DOHH2 (cell line): ENCODE data around the gene OR4D11.

Experiments
- H3F3A ChIP-seq: fragments of 200-600 bp; sonication (generic), shearing (Covaris generic); 2 replicates; pipeline ENCODE4 v1.6.0; 2016; ENCODE audit warnings: antibody characterized with exemption, mild to moderate bottlenecking; ENCODE audit not compliant: control insufficient read depth, insufficient read depth
- H3K27ac ChIP-seq: fragments of 200-600 bp; sonication (generic); 2 replicates; pipeline ENCODE4 v1.5.1; 2014; ENCODE audit warnings: low read depth, mild to moderate bottlenecking, low read length, moderate library complexity
- H3K27me3 ChIP-seq: fragments of 200-600 bp; sonication (generic); 2 replicates; pipeline ENCODE4 v1.6.1; 2014; ENCODE audit warnings: mild to moderate bottlenecking, low read length, mixed read lengths; ENCODE audit not compliant: control insufficient read depth
- H3K36me3 ChIP-seq: fragments of 200-600 bp; sonication (generic); 2 replicates; pipeline ENCODE4 v1.6.1; 2014; ENCODE audit warnings: mild to moderate bottlenecking, low read length, moderate library complexity, mixed read lengths; ENCODE audit not compliant: control insufficient read depth
- H3K4me1 ChIP-seq: fragments of 200-600 bp; sonication (generic); 2 replicates; pipeline ENCODE4 v1.6.1; 2014; ENCODE audit warnings: mild to moderate bottlenecking, low read length, mixed read lengths; ENCODE audit not compliant: control insufficient read depth
- H3K4me2 ChIP-seq: fragments of 200-600 bp; sonication (generic); 2 replicates; pipeline ENCODE4 v1.6.0; 2014; ENCODE audit warnings: mild to moderate bottlenecking, low read length, moderate library complexity
- H3K4me3 ChIP-seq: fragments of 200-600 bp; sonication (generic); 2 replicates; pipeline ENCODE4 v1.5.1; 2014; ENCODE audit warnings: mild to moderate bottlenecking, low read length, mixed read lengths
- H3K79me2 ChIP-seq: fragments of 200-600 bp; sonication (generic); 2 replicates; pipeline ENCODE4 v1.6.1; 2014; ENCODE audit warnings: mild to moderate bottlenecking, low read length, mixed read lengths; ENCODE audit not compliant: control insufficient read depth
- H3K9me2 ChIP-seq: fragments of 200-600 bp; sonication (generic); replicated peaks from 2 replicates; pipeline ENCODE4 v1.6.1; 2014; ENCODE audit warnings: mild to moderate bottlenecking, low read length, mixed read lengths; ENCODE audit not compliant: control insufficient read depth
- H3K9me3 ChIP-seq: fragments of 200-600 bp; sonication (generic); 2 replicates; pipeline ENCODE4 v1.6.1; 2014; ENCODE audit warnings: antibody characterized with exemption, low read length, mixed read lengths; ENCODE audit not compliant: control insufficient read depth, insufficient read depth
- H4K20me1 ChIP-seq: fragments of 200-600 bp; sonication (generic); 2 replicates; pipeline ENCODE4 v1.6.0; 2014; ENCODE audit warnings: low read depth, mild to moderate bottlenecking, antibody characterized with exemption, low read length, moderate library complexity; ENCODE audit not compliant: control insufficient read depth, insufficient read depth
- CTCF ChIP-seq: fragments of 200-600 bp; sonication (generic); IDR thresholded peaks from one replicate; pipeline ENCODE4 v1.5.1; 2014; ENCODE audit warnings: antibody characterized with exemption, mild to moderate bottlenecking, low read depth, low read length; ENCODE audit not compliant: poor library complexity, severe bottlenecking
- EZH2phosphoT487 ChIP-seq: fragments of 200-600 bp; sonication (generic); IDR thresholded peaks from 2 replicates; pipeline ENCODE4 v1.6.1; 2017; ENCODE audit warnings: borderline replicate concordance, mild to moderate bottlenecking, antibody characterized with exemption, low read length, moderate library complexity, mixed read lengths

OR4D11 gene

GRCh38 chr11:59480359-59480758 is 23.0 kb upstream of the OR4D11 start:
- Histone ChIP-seq H3K27me3 (peaks cover 4% of the 10 kb centered on the region; the same call in 1 of the 2 replicates), H4K20me1 (no peaks in the 10 kb centered on the region), H3K27ac (no peak overlapping the region), H3K4me1 (no peaks in the 10 kb centered on the region), H3K36me3 (no peaks in the 10 kb centered on the region), H3K9me3 (no peaks in the 10 kb centered on the region), H3K9me2 (no peaks in the 10 kb centered on the region), H3K79me2 (no peaks in the 10 kb centered on the region), H3K4me3 (no peak overlapping the region), H3F3A (no peaks in the 10 kb centered on the region), H3K4me2 (no peak overlapping the region)
- no peak for TF ChIP-seq EZH2phosphoT487
- no peak for TF ChIP-seq CTCF

GRCh38 chr11:59501931-59502330 is 1.4 kb upstream of the OR4D11 start:
- TF ChIP-seq EZH2phosphoT487, result no peak
- TF ChIP-seq CTCF, result no peak
- H3K36me3 ChIP-seq, result no peaks in the 10 kb centered on the region
- no peaks in the 10 kb centered on the region for H3K4me1 ChIP-seq
- H3K27ac ChIP-seq, result no peak overlapping the region
- no peaks in the 10 kb centered on the region for H3F3A ChIP-seq
- H3K4me2 ChIP-seq, result no peak overlapping the region
- no peaks in the 10 kb centered on the region for H3K79me2 ChIP-seq
- no peaks in the 10 kb centered on the region; the same call in 1 of the 2 replicates for H3K9me2 ChIP-seq
- H4K20me1 ChIP-seq, result no peaks in the 10 kb centered on the region
- no peak overlapping the region for H3K4me3 ChIP-seq
- H3K9me3 ChIP-seq, result no peaks in the 10 kb centered on the region
- H3K27me3 ChIP-seq, result no peaks in the 10 kb centered on the region

GRCh38 chr11:59510941-59511589 is 7.7 kb downstream of the OR4D11 start, which contains the start of gene OR4D9:
Gene OR4D9 (plus strand): TSS chr11:59511539. CDS start chr11:59514913, 3,374 bp downstream.
- H3K4me3 ChIP-seq, result no peak within 1 kb of the TSS
- peaks cover 3% of the 10 kb centered on the region; the same call in 1 of the 2 replicates for H3K4me1 ChIP-seq
- H3K27ac ChIP-seq, result no peak within 1 kb of the TSS
- H3K79me2 ChIP-seq, result no peaks in the 10 kb centered on the region
- no peaks in the 10 kb centered on the region for H4K20me1 ChIP-seq
- H3K9me3 ChIP-seq, result no peaks in the 10 kb centered on the region
- peaks cover 4% of the 10 kb centered on the region for H3K27me3 ChIP-seq
- H3K36me3 ChIP-seq, result no peaks in the 10 kb centered on the region
- TF ChIP-seq CTCF, result no peak
- no peaks in the 10 kb centered on the region for H3F3A ChIP-seq
- H3K4me2 ChIP-seq, result no peak within 1 kb of the TSS
- H3K9me2 ChIP-seq, result no peaks in the 10 kb centered on the region
